Smooth muscle cell (in vitro differentiated cells): ENCODE results near the gene MGAT4C. TPM values are rescaled to one million over a fixed set of nuclear protein-coding genes. Genes with fewer than 3 reads are reported as not detected.
A peak's percentile ranks its signal among the peaks of the same experiment; 100 is the strongest.
"Not testable (repeated sequence)": the region's sequence is repeated elsewhere in the genome, so short reads cannot be mapped to it uniquely, and the experiment has no call there.

Source experiments
- DNase-seq: peaks from one replicate; lab custom pipeline; 2025; ENCODE audit not compliant: unreplicated experiment; lab: John Stamatoyannopoulos, UW
- H2AFZ ChIP-seq: fragments of 200-600 bp; sonication (generic); 2 replicates; pipeline ENCODE4 v1.6.0; 2016; ENCODE audit warnings: antibody characterized with exemption, low read depth, mild to moderate bottlenecking
- H3F3A ChIP-seq: fragments of 200-600 bp; sonication (generic); 2 replicates; pipeline ENCODE4 v1.6.0; 2017; ENCODE audit warnings: antibody characterized with exemption, low read depth
- H3K27ac ChIP-seq: fragments of 200-600 bp; sonication (generic); 2 replicates; pipeline ENCODE4 v1.5.1; 2016; ENCODE audit warnings: low read depth, mild to moderate bottlenecking
- H3K27me3 ChIP-seq: fragments of 200-600 bp; sonication (generic); 2 replicates; pipeline ENCODE4 v1.6.1; 2016; ENCODE audit warnings: low read depth, mild to moderate bottlenecking
- H3K36me3 ChIP-seq: fragments of 200-600 bp; sonication (generic); 2 replicates; pipeline ENCODE4 v1.5.1; 2016; ENCODE audit warnings: low read depth
- H3K4me1 ChIP-seq: fragments of 200-600 bp; sonication (generic); 2 replicates; pipeline ENCODE4 v1.5.1; 2016; ENCODE audit warnings: low read depth
- H3K4me2 ChIP-seq: fragments of 200-600 bp; sonication (generic); 2 replicates; pipeline ENCODE4 v1.6.0; 2016; ENCODE audit warnings: mild to moderate bottlenecking
- H3K4me3 ChIP-seq: fragments of 200-600 bp; sonication (generic); 2 replicates; pipeline ENCODE4 v1.5.1; 2016; ENCODE audit warnings: mild to moderate bottlenecking
- H3K79me2 ChIP-seq: fragments of 200-600 bp; sonication (generic); 2 replicates; pipeline ENCODE4 v1.6.0; 2016; ENCODE audit warnings: low read depth, mild to moderate bottlenecking
- H3K9ac ChIP-seq: fragments of 200-600 bp; sonication (generic); 2 replicates; pipeline ENCODE4 v1.6.0; 2016; ENCODE audit warnings: low read depth
- H3K9me3 ChIP-seq: fragments of 200-600 bp; sonication (generic); replicated peaks from 2 replicates; pipeline ENCODE4 v1.5.1; 2016; ENCODE audit warnings: low read depth
- H4K20me1 ChIP-seq: fragments of 200-600 bp; sonication (generic); 2 replicates; pipeline ENCODE4 v1.6.0; 2016; ENCODE audit warnings: low read depth
- CTCF ChIP-seq: fragments of 200-600 bp; sonication (generic); IDR thresholded peaks from 2 replicates; pipeline ENCODE4 v1.5.1; 2017; ENCODE audit warnings: borderline replicate concordance, mild to moderate bottlenecking, antibody characterized with exemption; ENCODE audit not compliant: insufficient read depth, poor library complexity, severe bottlenecking
- WGBS: methylation state at CpG from one replicate; pipeline ENCODE4 v1.1.7; 2016; ENCODE audit warnings: low lambda C conversion rate; 5-methylcytosine and 5-hydroxymethylcytosine counted together
- polyA plus RNA-seq: library from polyadenylated mRNA; unstranded; fragments of >200 nt; fragmentation: Nextera tagmentation; extraction: Ambion mirVana; gene quantifications from 2 replicates; pipeline ENCODE4 v1.2.1, GENCODE V29; 2016
- total RNA-seq: library from RNA; depleted of rRNA; stranded (reverse); fragments of >200 nt; gene quantifications from 2 replicates; pipeline ENCODE4 v1.2.3, GENCODE V29; 2014

The MGAT4C gene
- total and polyA plus RNA-seq, 2 experiments from 2014 or later, result 0.22 TPM; not detected in 1

GRCh38 chr12:86138770-86139169, 117.4 kb downstream of the MGAT4C start:
- no peak overlapping the region for H3K27ac ChIP-seq
- 90% methylated on average over 2 of the region's 2 CpGs for WGBS

GRCh38 chr12:86137936-86138335, 118.3 kb downstream of the MGAT4C start:
- WGBS, result 38% methylated on average over 2 of the region's 2 CpGs
- peak overlapping the region; percentile 1 for H3K4me2 ChIP-seq
- no peaks in the 10 kb centered on the region for H3K79me2 ChIP-seq
- H3K4me1 ChIP-seq, result no peaks in the 10 kb centered on the region
- H3K36me3 ChIP-seq, result no peaks in the 10 kb centered on the region
- no peak for TF ChIP-seq CTCF
- no peak overlapping the region for H3K4me3 ChIP-seq
- H2AFZ ChIP-seq, result no peak overlapping the region
- H3K27me3 ChIP-seq, result no peaks in the 10 kb centered on the region
- no peak for DNase-seq
- H3K9me3 ChIP-seq, result no peaks in the 10 kb centered on the region
- H3K27ac ChIP-seq, result no peak overlapping the region
- no peaks in the 10 kb centered on the region for H4K20me1 ChIP-seq
- no peaks in the 10 kb centered on the region for H3F3A ChIP-seq
- no peak overlapping the region for H3K9ac ChIP-seq

More at GRCh38 chr12:86138770-86139169, 117.4 kb downstream of the MGAT4C start:
- no peaks in the 10 kb centered on the region for H3K79me2 ChIP-seq
- H4K20me1 ChIP-seq, result no peaks in the 10 kb centered on the region
- no peaks in the 10 kb centered on the region for H3K27me3 ChIP-seq
- H2AFZ ChIP-seq, result no peak overlapping the region
- no peak overlapping the region for H3K4me2 ChIP-seq
- no peak for DNase-seq
- H3K36me3 ChIP-seq, result no peaks in the 10 kb centered on the region
- H3K4me3 ChIP-seq, result no peak overlapping the region
- H3K9me3 ChIP-seq, result no peaks in the 10 kb centered on the region
- H3K9ac ChIP-seq, result no peak overlapping the region
- H3K4me1 ChIP-seq, result no peaks in the 10 kb centered on the region
- H3F3A ChIP-seq, result no peaks in the 10 kb centered on the region
- TF ChIP-seq CTCF, result no peak

GRCh38 chr12:86134561-86134960, 121.6 kb downstream of the MGAT4C start:
- no peak for TF ChIP-seq CTCF
- Histone ChIP-seq H3K36me3 (no peaks in the 10 kb centered on the region), H3K9me3 (no peaks in the 10 kb centered on the region), H3K4me3 (no peak overlapping the region), H3F3A (no peaks in the 10 kb centered on the region), H3K4me1 (no peaks in the 10 kb centered on the region), H3K4me2 (no peak overlapping the region), H3K9ac (no peak overlapping the region), H3K27ac (peak overlapping the region; percentile 15), H2AFZ (no peak overlapping the region), H3K79me2 (no peaks in the 10 kb centered on the region), H3K27me3 (no peaks in the 10 kb centered on the region), H4K20me1 (no peaks in the 10 kb centered on the region)
- no peak for DNase-seq
- 47% methylated on average over 3 of the region's 3 CpGs for WGBS

GRCh38 chr12:86126900-86127299, 129.3 kb downstream of the MGAT4C start:
- not testable (repeated sequence) for H3K9ac ChIP-seq, H3K4me3 ChIP-seq, H3K36me3 ChIP-seq, H2AFZ ChIP-seq, H3K4me1 ChIP-seq, H3K27ac ChIP-seq, H3K27me3 ChIP-seq, H3K79me2 ChIP-seq, H3F3A ChIP-seq, H4K20me1 ChIP-seq, DNase-seq, H3K4me2 ChIP-seq, H3K9me3 ChIP-seq
- 98% methylated on average over 3 of the region's 3 CpGs for WGBS
